ENCODE results near the gene LCN9. TPM values are rescaled to one million over a fixed set of nuclear protein-coding genes. Genes with fewer than 3 reads are reported as not detected.

LCN9 gene
- polyA plus RNA-seq, 1 donor (not counting 4 experiments of a cell fraction or from before 2014, with no cell fraction given), result not detected

DNA sequence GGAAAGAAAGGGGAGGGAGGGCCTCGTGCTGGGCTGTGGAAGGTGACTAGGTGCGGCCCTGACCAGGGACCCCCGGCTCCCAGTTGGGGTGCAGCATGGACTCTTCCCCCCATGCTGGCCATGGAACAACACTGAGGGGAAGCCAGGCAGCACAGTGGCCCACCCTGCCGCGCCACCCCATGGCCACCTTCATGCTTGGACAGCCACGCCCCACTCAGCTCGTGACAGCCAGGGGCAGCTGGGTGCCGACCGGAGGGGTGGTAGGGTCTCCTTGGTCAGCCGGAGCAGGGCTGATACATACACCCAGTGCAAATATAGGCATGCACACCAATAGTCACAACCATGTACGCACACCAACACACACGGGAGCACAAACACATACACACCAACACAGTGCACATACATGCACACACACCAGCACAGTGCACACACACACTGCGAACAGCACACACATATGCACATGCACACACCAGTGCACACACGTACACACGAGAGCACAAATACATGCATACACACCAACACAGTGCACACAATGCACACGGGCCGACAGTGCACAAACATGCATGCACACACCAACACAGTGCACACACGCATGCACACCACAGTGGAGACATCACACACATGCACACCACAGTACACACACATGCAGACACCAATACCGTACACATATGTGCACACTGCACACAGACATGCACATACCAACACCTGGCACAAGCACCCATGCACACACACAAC lies 27.9 kb downstream of the LCN9 start:
- H3K4me2 ChIP-seq (ENCODE audit: control insufficient read depth, extremely low read depth, insufficient read depth, low read depth, low read length), result no peak overlapping the region
- peaks cover 1% of the 10 kb centered on the region for H3K9me3 ChIP-seq (ENCODE audit: control insufficient read depth, low read depth, low read length)
- H3K79me2 ChIP-seq (ENCODE audit: control insufficient read depth, insufficient read depth, low read length), result no peaks in the 10 kb centered on the region
- no peak overlapping the region for H2AFZ ChIP-seq (ENCODE audit: control insufficient read depth, low read length)
- no peak overlapping the region for H3K9ac ChIP-seq (ENCODE audit: control insufficient read depth, extremely low read depth, insufficient read depth, low read length)
- TF ChIP-seq EZH2 (IDR thresholded peaks at IDR 0.05; ENCODE audit: low read length), result no peak
- TF ChIP-seq, protein P1, sequence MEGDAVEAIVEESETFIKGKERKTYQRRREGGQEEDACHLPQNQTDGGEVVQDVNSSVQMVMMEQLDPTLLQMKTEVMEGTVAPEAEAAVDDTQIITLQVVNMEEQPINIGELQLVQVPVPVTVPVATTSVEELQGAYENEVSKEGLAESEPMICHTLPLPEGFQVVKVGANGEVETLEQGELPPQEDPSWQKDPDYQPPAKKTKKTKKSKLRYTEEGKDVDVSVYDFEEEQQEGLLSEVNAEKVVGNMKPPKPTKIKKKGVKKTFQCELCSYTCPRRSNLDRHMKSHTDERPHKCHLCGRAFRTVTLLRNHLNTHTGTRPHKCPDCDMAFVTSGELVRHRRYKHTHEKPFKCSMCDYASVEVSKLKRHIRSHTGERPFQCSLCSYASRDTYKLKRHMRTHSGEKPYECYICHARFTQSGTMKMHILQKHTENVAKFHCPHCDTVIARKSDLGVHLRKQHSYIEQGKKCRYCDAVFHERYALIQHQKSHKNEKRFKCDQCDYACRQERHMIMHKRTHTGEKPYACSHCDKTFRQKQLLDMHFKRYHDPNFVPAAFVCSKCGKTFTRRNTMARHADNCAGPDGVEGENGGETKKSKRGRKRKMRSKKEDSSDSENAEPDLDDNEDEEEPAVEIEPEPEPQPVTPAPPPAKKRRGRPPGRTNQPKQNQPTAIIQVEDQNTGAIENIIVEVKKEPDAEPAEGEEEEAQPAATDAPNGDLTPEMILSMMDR (optimal IDR thresholded peaks at IDR 0.05 in 1 of 3, IDR thresholded peaks at IDR 0.05 in 1 of 3, conservative IDR thresholded peaks at IDR 0.05 in 1 of 3; ENCODE audit: extremely low read depth in 1 of 3, insufficient read depth in 2 of 3, low read length in 3 of 3), result no peak
- FAIRE-seq, result no peak
- H3K4me3 ChIP-seq (ENCODE audit: control insufficient read depth in 2 of 3, extremely low read depth in 1 of 3, insufficient read depth in 2 of 3, low read depth in 1 of 3, low read length in 3 of 3), result no peak overlapping the region
- no peaks in the 10 kb centered on the region for H4K20me1 ChIP-seq (ENCODE audit: control insufficient read depth, extremely low read depth, insufficient read depth, low read length)
- H3K36me3 ChIP-seq (ENCODE audit: control insufficient read depth in 2 of 2, extremely low read depth in 1 of 2, insufficient read depth in 2 of 2, low read length in 2 of 2), result no peaks in the 10 kb centered on the region
- no peak for DNase-seq (ENCODE audit: low read depth, low spot score)
- H3K9me1 ChIP-seq (ENCODE audit: control insufficient read depth, extremely low read depth, insufficient read depth, low read length), result no peaks in the 10 kb centered on the region
- H3K27me3 ChIP-seq (ENCODE audit: control insufficient read depth, extremely low read depth, insufficient read depth, low read length), result peaks cover 13% of the 10 kb centered on the region
- H3K4me1 ChIP-seq (ENCODE audit: control insufficient read depth, extremely low read depth, insufficient read depth, low read length), result no peaks in the 10 kb centered on the region
- dilution Hi-C loops (cut with MboI; ENCODE audit: extremely low pct_ligation_motif_present, low sequenced_read_pairs), result no loop called here
- H3K27ac ChIP-seq (ENCODE audit: control insufficient read depth, insufficient read depth, low read length), result no peak overlapping the region

DNA sequence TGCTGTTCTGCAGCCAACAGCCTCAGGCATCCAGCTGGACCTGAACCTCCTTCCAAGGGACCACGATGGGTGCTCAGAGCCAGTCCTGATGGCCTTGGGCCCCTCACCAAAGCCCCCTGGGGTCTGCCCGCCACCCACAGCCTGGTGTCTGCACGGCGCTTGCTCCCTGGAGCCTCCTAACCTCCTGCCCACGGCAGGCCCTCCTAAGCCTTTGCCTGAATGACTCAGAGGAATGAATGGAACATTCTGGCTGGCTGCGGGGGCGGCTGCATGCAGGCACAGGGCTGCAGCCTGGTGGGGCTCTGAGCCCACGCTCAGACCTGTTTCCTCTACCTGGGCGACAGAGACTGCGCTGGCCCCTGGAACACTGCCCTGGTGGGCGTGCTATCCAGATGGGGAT lies 29.3 kb downstream of the LCN9 start:
- Histone ChIP-seq H3K27ac (ENCODE audit: control insufficient read depth, insufficient read depth, low read length) (no peak overlapping the region), H3K9me3 (ENCODE audit: control insufficient read depth, low read depth, low read length) (peaks cover 1% of the 10 kb centered on the region), H4K20me1 (ENCODE audit: control insufficient read depth, extremely low read depth, insufficient read depth, low read length) (no peaks in the 10 kb centered on the region), H3K27me3 (ENCODE audit: control insufficient read depth, extremely low read depth, insufficient read depth, low read length) (peaks cover 13% of the 10 kb centered on the region), H3K4me2 (ENCODE audit: control insufficient read depth, extremely low read depth, insufficient read depth, low read depth, low read length) (no peak overlapping the region), H3K9ac (ENCODE audit: control insufficient read depth, extremely low read depth, insufficient read depth, low read length) (no peak overlapping the region), H3K4me1 (ENCODE audit: control insufficient read depth, extremely low read depth, insufficient read depth, low read length) (no peaks in the 10 kb centered on the region), H2AFZ (ENCODE audit: control insufficient read depth, low read length) (no peak overlapping the region), H3K4me3 (ENCODE audit: control insufficient read depth in 2 of 3, extremely low read depth in 1 of 3, insufficient read depth in 2 of 3, low read depth in 1 of 3, low read length in 3 of 3) (no peak overlapping the region), H3K36me3 (ENCODE audit: control insufficient read depth in 2 of 2, extremely low read depth in 1 of 2, insufficient read depth in 2 of 2, low read length in 2 of 2) (no peaks in the 10 kb centered on the region), H3K9me1 (ENCODE audit: control insufficient read depth, extremely low read depth, insufficient read depth, low read length) (no peaks in the 10 kb centered on the region), H3K79me2 (ENCODE audit: control insufficient read depth, insufficient read depth, low read length) (no peaks in the 10 kb centered on the region)
- no peak for DNase-seq (ENCODE audit: low read depth, low spot score)
- FAIRE-seq, result no peak
- dilution Hi-C loops (cut with MboI; ENCODE audit: extremely low pct_ligation_motif_present, low sequenced_read_pairs), result no loop called here
- TF ChIP-seq, protein P1 (optimal IDR thresholded peaks at IDR 0.05 in 1 of 3, IDR thresholded peaks at IDR 0.05 in 1 of 3, conservative IDR thresholded peaks at IDR 0.05 in 1 of 3; ENCODE audit: extremely low read depth in 1 of 3, insufficient read depth in 2 of 3, low read length in 3 of 3), result no peak
- TF ChIP-seq EZH2 (IDR thresholded peaks at IDR 0.05; ENCODE audit: low read length), result no peak
